Endodermal cell (in vitro differentiated cells): ENCODE results near the gene ARHGAP36. TPM values are rescaled to one million over a fixed set of nuclear protein-coding genes. Genes with fewer than 3 reads are reported as not detected.
A peak's percentile ranks its signal among the peaks of the same experiment; 100 is the strongest.

ENCODE experiments used
- DNase-seq: peaks from one replicate; pipeline ENCODE4 v3.0.0-alpha.2; 2017
- H3K27ac ChIP-seq: 2 replicates; pipeline ENCODE4 v1.5.1; 2013; ENCODE audit warnings: mild to moderate bottlenecking, low read depth, low read length, moderate library complexity
- H3K27me3 ChIP-seq: 2 replicates; pipeline ENCODE4 v1.6.1; 2013; ENCODE audit warnings: mild to moderate bottlenecking, low read length, moderate library complexity; ENCODE audit not compliant: insufficient read depth, control insufficient read depth, poor library complexity, severe bottlenecking
- H3K36me3 ChIP-seq: 2 replicates; pipeline ENCODE4 v1.7.0; 2013; ENCODE audit warnings: mild to moderate bottlenecking, low read length, moderate library complexity; ENCODE audit not compliant: control insufficient read depth, insufficient read depth
- H3K4me1 ChIP-seq: one replicate; pipeline ENCODE4 v1.7.0; 2013; ENCODE audit warnings: low read length; ENCODE audit not compliant: control insufficient read depth, insufficient read depth
- H3K4me3 ChIP-seq: 2 replicates; pipeline ENCODE4 v1.5.1; 2013; ENCODE audit warnings: mild to moderate bottlenecking, low read length, moderate library complexity
- H3K9ac ChIP-seq: 2 replicates; pipeline ENCODE4 v1.6.1; 2013; ENCODE audit warnings: mild to moderate bottlenecking, low read length, moderate library complexity; ENCODE audit not compliant: poor library complexity, severe bottlenecking; ENCODE audit errors: extremely low read depth
- H3K9me3 ChIP-seq: 2 replicates; pipeline ENCODE4 v1.6.1; 2013; ENCODE audit warnings: mild to moderate bottlenecking, low read length, moderate library complexity; ENCODE audit not compliant: control insufficient read depth
- H3K27ac Mint-ChIP-seq: 2 replicates; pipeline ENCODE4 v1.8.0; 2020; ENCODE audit warnings: mixed read lengths
- H3K27me3 Mint-ChIP-seq: 2 replicates; pipeline ENCODE4 v1.8.0; 2021; ENCODE audit warnings: mild to moderate bottlenecking, mixed read lengths; ENCODE audit not compliant: insufficient read depth
- H3K36me3 Mint-ChIP-seq: 2 replicates; pipeline ENCODE4 v1.8.0; 2020; ENCODE audit warnings: low read depth, mixed read lengths
- H3K4me1 Mint-ChIP-seq: 2 replicates; pipeline ENCODE4 v1.8.0; 2020; ENCODE audit warnings: mixed read lengths
- H3K4me3 Mint-ChIP-seq: 2 replicates; pipeline ENCODE4 v1.8.0; 2020; ENCODE audit warnings: mild to moderate bottlenecking, moderate library complexity, mixed read lengths
- H3K9me3 Mint-ChIP-seq: 2 replicates; pipeline ENCODE4 v1.8.0; 2020; ENCODE audit warnings: mild to moderate bottlenecking, mixed read lengths
- WGBS, 2 experiments: methylation state at CpG; one replicate each; pipeline versions ENCODE4 v1.1.5 to v1.1.7; 2013; ENCODE audit warnings: missing lambda C conversion rate in 2 of 2, mixed read lengths in 1 of 2; ENCODE audit not compliant: insufficient coverage in 1 of 2, insufficient read length in 1 of 2; 5-methylcytosine and 5-hydroxymethylcytosine counted together
- total RNA-seq, 2 donors: library from RNA; stranded (reverse); fragmentation: NEBNext Ultra II Directional in 1 of 2; extraction: Animal tissue kit (Norgen Biotek cat#: 25700) in 1 of 2; gene quantifications; 2 replicates in 1 of 2; 3 replicates in 1 of 2; pipeline ENCODE4 v1.2.1, GENCODE V29; 2021
- TF ChIP-seq, protein P1 (sequence below): fragments of 200-600 bp; sonication (generic); conservative IDR thresholded peaks from 2 replicates; pipeline ENCODE4 v1.5.0; 2021; ENCODE audit warnings: antibody characterized with exemption, mild to moderate bottlenecking

Gene ARHGAP36
- total RNA-seq, 2 donors from 2014 or later, result 0.24 TPM; not detected in 1

DNA sequence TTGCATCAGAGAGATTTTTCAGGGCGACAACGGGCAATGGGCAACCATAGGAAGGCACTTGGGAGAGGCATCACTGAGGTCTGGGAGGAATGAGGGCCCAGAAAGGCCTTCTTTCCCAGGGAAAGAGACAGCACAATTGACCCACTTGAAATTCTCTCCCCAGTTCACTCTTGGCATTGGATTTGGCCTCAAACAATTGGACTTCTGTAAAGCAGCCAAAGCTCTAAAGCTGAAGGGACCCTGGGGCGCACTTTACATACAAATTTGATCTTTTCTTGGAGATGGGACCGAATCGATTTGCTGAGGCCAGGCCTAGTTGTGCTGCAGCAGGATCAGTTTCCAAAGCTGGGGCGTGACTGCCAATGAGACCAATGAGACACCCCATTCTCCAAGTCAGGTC lies 3.2 kb downstream of the ARHGAP36 start:
- no peak overlapping the region for H3K4me3 Mint-ChIP-seq
- no peak overlapping the region for H3K4me3 ChIP-seq
- TF ChIP-seq, protein P1, sequence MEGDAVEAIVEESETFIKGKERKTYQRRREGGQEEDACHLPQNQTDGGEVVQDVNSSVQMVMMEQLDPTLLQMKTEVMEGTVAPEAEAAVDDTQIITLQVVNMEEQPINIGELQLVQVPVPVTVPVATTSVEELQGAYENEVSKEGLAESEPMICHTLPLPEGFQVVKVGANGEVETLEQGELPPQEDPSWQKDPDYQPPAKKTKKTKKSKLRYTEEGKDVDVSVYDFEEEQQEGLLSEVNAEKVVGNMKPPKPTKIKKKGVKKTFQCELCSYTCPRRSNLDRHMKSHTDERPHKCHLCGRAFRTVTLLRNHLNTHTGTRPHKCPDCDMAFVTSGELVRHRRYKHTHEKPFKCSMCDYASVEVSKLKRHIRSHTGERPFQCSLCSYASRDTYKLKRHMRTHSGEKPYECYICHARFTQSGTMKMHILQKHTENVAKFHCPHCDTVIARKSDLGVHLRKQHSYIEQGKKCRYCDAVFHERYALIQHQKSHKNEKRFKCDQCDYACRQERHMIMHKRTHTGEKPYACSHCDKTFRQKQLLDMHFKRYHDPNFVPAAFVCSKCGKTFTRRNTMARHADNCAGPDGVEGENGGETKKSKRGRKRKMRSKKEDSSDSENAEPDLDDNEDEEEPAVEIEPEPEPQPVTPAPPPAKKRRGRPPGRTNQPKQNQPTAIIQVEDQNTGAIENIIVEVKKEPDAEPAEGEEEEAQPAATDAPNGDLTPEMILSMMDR, result no peak
- no peaks in the 10 kb centered on the region for H3K36me3 ChIP-seq
- H3K9ac ChIP-seq, result no peak overlapping the region
- WGBS, 2 experiments, result 85 to 92% methylated on average over 2 to 6 of the region's 6 CpGs
- no peak overlapping the region for H3K27ac Mint-ChIP-seq
- no peaks in the 10 kb centered on the region for H3K4me1 ChIP-seq
- H3K9me3 Mint-ChIP-seq, result no peaks in the 10 kb centered on the region
- H3K9me3 ChIP-seq, result no peaks in the 10 kb centered on the region
- H3K27me3 ChIP-seq, result peaks cover 36% of the 10 kb centered on the region
- H3K27ac ChIP-seq, result no peak overlapping the region
- peaks cover 57% of the 10 kb centered on the region for H3K27me3 Mint-ChIP-seq
- H3K4me1 Mint-ChIP-seq, result peaks cover 11% of the 10 kb centered on the region
- DNase-seq, result peak; percentile 5
- H3K36me3 Mint-ChIP-seq, result no peaks in the 10 kb centered on the region

- Histone ChIP-seq H3K4me3 (no peak overlapping the region), H3K9ac (no peak overlapping the region), H3K27ac (no peak overlapping the region), H3K9me3 (no peaks in the 10 kb centered on the region), H3K27me3 (peaks cover 20% of the 10 kb centered on the region), H3K4me1 (no peaks in the 10 kb centered on the region), H3K36me3 (no peaks in the 10 kb centered on the region)
- no peak overlapping the region for H3K4me3 Mint-ChIP-seq
- H3K36me3 Mint-ChIP-seq, result no peaks in the 10 kb centered on the region
- DNase-seq, result no peak
- H3K9me3 Mint-ChIP-seq, result no peaks in the 10 kb centered on the region
- peaks cover 18% of the 10 kb centered on the region for H3K4me1 Mint-ChIP-seq
- no peak overlapping the region for H3K27ac Mint-ChIP-seq
- H3K27me3 Mint-ChIP-seq, result peaks cover 35% of the 10 kb centered on the region
- TF ChIP-seq, protein P1, result peak; percentile 80
- 100% methylated on average over 1 of the region's 3 CpGs; no CpG with 5 or more reads in 1 of the 2 experiments for WGBS, 2 experiments
These were observed 5.5 kb downstream of the ARHGAP36 start for GRCh38 chrX:131063613-131064012.

- Histone ChIP-seq H3K9me3 (no peaks in the 10 kb centered on the region), H3K9ac (no peak overlapping the region), H3K4me1 (no peaks in the 10 kb centered on the region), H3K36me3 (no peaks in the 10 kb centered on the region), H3K27ac (no peak overlapping the region), H3K4me3 (no peak overlapping the region), H3K27me3 (peaks cover 33% of the 10 kb centered on the region)
- Mint-ChIP-seq H3K27me3 (peaks cover 9% of the 10 kb centered on the region), H3K4me1 (peaks cover 9% of the 10 kb centered on the region), H3K27ac (no peak overlapping the region), H3K36me3 (no peaks in the 10 kb centered on the region), H3K4me3 (no peak overlapping the region), H3K9me3 (no peaks in the 10 kb centered on the region)
- TF ChIP-seq, protein P1, result no peak
- DNase-seq, result peak; percentile 45
- WGBS, 2 experiments, result 58 to 100% methylated on average over 1 to 2 of the region's 3 CpGs
These were observed 8.1 kb downstream of the ARHGAP36 start for GRCh38 chrX:131066237-131066636.
